Retina (tissue), 1 donor: Measurements from ENCODE around the gene HIPK3.
"Not testable (repeated sequence)": the region's sequence is repeated elsewhere in the genome, so short reads cannot be mapped to it uniquely, and the experiment has no call there.

Experiments
- DNase-seq: peaks from one replicate; pipeline ENCODE4 v3.0.0-alpha.2; 2016

Gene HIPK3

GRCh38 chr11:33257160-33257896 lies at the start of gene HIPK3:
HIPK3 (plus strand) TSS chr11:33257381.
- peak; percentile 93 for DNase-seq

GRCh38 chr11:33207408-33207985 lies 49.7 kb upstream of the HIPK3 start:
- no peak for DNase-seq

GRCh38 chr11:33208150-33208549 lies 49.0 kb upstream of the HIPK3 start:
- DNase-seq, result no peak

- DNase-seq, result no peak
Observed at GRCh38 chr11:33211153-33211552, 46.0 kb upstream of the HIPK3 start.

- DNase-seq, result no peak
Observed at GRCh38 chr11:33211580-33211979, 45.6 kb upstream of the HIPK3 start.

GRCh38 chr11:33214187-33214586 lies 43.0 kb upstream of the HIPK3 start:
- no peak for DNase-seq

GRCh38 chr11:33214767-33215166 lies 42.4 kb upstream of the HIPK3 start:
- DNase-seq, result no peak

- DNase-seq, result not testable (repeated sequence)
Observed at GRCh38 chr11:33216676-33217075, 40.5 kb upstream of the HIPK3 start.

- no peak for DNase-seq
Observed at GRCh38 chr11:33222052-33222750, 35.0 kb upstream of the HIPK3 start.

GRCh38 chr11:33225371-33225770 lies 31.8 kb upstream of the HIPK3 start:
- DNase-seq, result no peak

GRCh38 chr11:33227578-33228261 lies 29.5 kb upstream of the HIPK3 start:
- no peak for DNase-seq

GRCh38 chr11:33234397-33235190 lies 22.6 kb upstream of the HIPK3 start:
- no peak for DNase-seq

- DNase-seq, result no peak
Observed at GRCh38 chr11:33237039-33237597, 20.1 kb upstream of the HIPK3 start.

GRCh38 chr11:33242575-33242974 lies 14.6 kb upstream of the HIPK3 start:
- DNase-seq, result no peak

GRCh38 chr11:33243654-33244053 lies 13.5 kb upstream of the HIPK3 start:
- not testable (repeated sequence) for DNase-seq

- no peak for DNase-seq
Observed at GRCh38 chr11:33248416-33248971, 8.7 kb upstream of the HIPK3 start.

GRCh38 chr11:33256031-33256812 lies 959 bp upstream of the HIPK3 start:
- DNase-seq, result peak; percentile 8

- no peak for DNase-seq
Observed at GRCh38 chr11:33256813-33257159, 395 bp upstream of the HIPK3 start.

GRCh38 chr11:33257897-33258630 lies 883 bp downstream of the HIPK3 start:
- peak; percentile 95 for DNase-seq

- no peak for DNase-seq
Observed at GRCh38 chr11:33258631-33259205, 1.5 kb downstream of the HIPK3 start.
